Left colon (tissue), 2 donors: ENCODE results near the gene PNLIPRP3. TPM values are rescaled to one million over a fixed set of nuclear protein-coding genes. Genes with fewer than 3 reads are reported as not detected.
"Not testable (repeated sequence)": the region's sequence is repeated elsewhere in the genome, so short reads cannot be mapped to it uniquely, and the experiment has no call there.

Source experiments
- ATAC-seq: fragments of 200-7000 bp; cut with Tn5 transposase; one replicate; pipeline ENCODE4 v1.9.1; 2020; ENCODE audit warnings: mild to moderate bottlenecking, moderate library complexity
- DNase-seq, 2 donors: peaks; one replicate each; pipeline ENCODE4 v3.0.0-alpha.2; 2020
- intact Hi-C, 2 donors: fragments of 100-400 bp; cut with DNase I in 1 of 2; cut with micrococcal nuclease in 1 of 2; formaldehyde crosslinking; loops; one replicate each; pipeline versions ENCODE4 v1.11.2 to v1.14.0; 2022; cut with DNase I, micrococcal nuclease
- long read RNA-seq: library from polyadenylated mRNA; unstranded; transcript quantifications from one replicate; pipeline ENCODE4 v2.0.0, GENCODE V29; 2021
- total RNA-seq, 2 donors: library from RNA; stranded (reverse); fragmentation: NEBNext Ultra II Directional; extraction: Animal tissue kit (Norgen Biotek cat#: 25700); gene quantifications; one replicate each; pipeline ENCODE4 v1.2.1, GENCODE V29; 2021
- donor health status: DM: no; HTN: no; CAD: no.
- donor health status: DM: yes; HTN: yes; CAD: no.

Gene PNLIPRP3
- total RNA-seq, result under 1 TPM in 1 of 2 donors, not detected in 1; 0.14 TPM
- long read RNA-seq, result 0 reads

GRCh38 chr10:116427671-116428070, at the start of gene PNLIPRP3:
Gene PNLIPRP3, plus strand, starts transcription at chr10:116427847. Its CDS starts 166 bp downstream, at chr10:116428013.
- intact Hi-C loops, result no loop called here
- ATAC-seq (no peak), DNase-seq (no peak)

GRCh38 chr10:116382290-116382689, 45.4 kb upstream of the PNLIPRP3 start:
- intact Hi-C loops, result loop anchor here in 1 of 2 donors (10.0 kb wide), 1 partner anchor 677 kb away; no protein-coding TSS in a partner anchor
- ATAC-seq (no peak), DNase-seq (no peak)

GRCh38 chr10:116385311-116385710, 42.3 kb upstream of the PNLIPRP3 start:
- no peak for DNase-seq
- intact Hi-C loops, result loop anchor here in 1 of 2 donors (5.0 to 10.0 kb wide), 2 partner anchors 588 to 681 kb away; no protein-coding TSS in a partner anchor

GRCh38 chr10:116385994-116386809, 41.4 kb upstream of the PNLIPRP3 start:
- DNase-seq, result no peak
- intact Hi-C loops, result loop anchor here in 1 of 2 donors (5.0 to 10.0 kb wide), 2 partner anchors 589 to 681 kb away; no protein-coding TSS in a partner anchor
- no peak for ATAC-seq

More at GRCh38 chr10:116385311-116385710, 42.3 kb upstream of the PNLIPRP3 start:
- ATAC-seq, result no peak

- DNase-seq, ATAC-seq, intact Hi-C loops: not testable (repeated sequence)
Measured at GRCh38 chr10:116393246-116393831, 34.3 kb upstream of the PNLIPRP3 start.

- intact Hi-C loops, result no loop called here
- ATAC-seq, result no peak
- no peak for DNase-seq
Measured at GRCh38 chr10:116395223-116395985, 32.2 kb upstream of the PNLIPRP3 start.

- ATAC-seq, result no peak
- DNase-seq, result no peak
- intact Hi-C loops, result no loop called here
Measured at GRCh38 chr10:116398224-116398623, 29.4 kb upstream of the PNLIPRP3 start.

GRCh38 chr10:116402858-116403257, 24.8 kb upstream of the PNLIPRP3 start:
- intact Hi-C loops, result no loop called here
- DNase-seq (no peak), ATAC-seq (no peak)

- ATAC-seq (no peak), DNase-seq (no peak)
- intact Hi-C loops, result no loop called here
Measured at GRCh38 chr10:116403740-116404250, 23.9 kb upstream of the PNLIPRP3 start.

GRCh38 chr10:116408719-116409118, 18.9 kb upstream of the PNLIPRP3 start:
- DNase-seq (no peak), ATAC-seq (no peak)
- intact Hi-C loops, result no loop called here

- DNase-seq (no peak), ATAC-seq (no peak)
- intact Hi-C loops, result no loop called here
Measured at GRCh38 chr10:116410351-116410750, 17.3 kb upstream of the PNLIPRP3 start.

GRCh38 chr10:116417821-116418220, 9.8 kb upstream of the PNLIPRP3 start:
- ATAC-seq (no peak), DNase-seq (no peak)
- intact Hi-C loops, result no loop called here

GRCh38 chr10:116418389-116418788, 9.3 kb upstream of the PNLIPRP3 start:
- intact Hi-C loops, result no loop called here
- DNase-seq (no peak), ATAC-seq (no peak)

GRCh38 chr10:116421815-116422214, 5.8 kb upstream of the PNLIPRP3 start:
- intact Hi-C loops, result no loop called here
- no peak for ATAC-seq

GRCh38 chr10:116429288-116429977, 1.8 kb downstream of the PNLIPRP3 start:
- ATAC-seq, result no peak
- intact Hi-C loops, result no loop called here

More at GRCh38 chr10:116421815-116422214, 5.8 kb upstream of the PNLIPRP3 start:
- no peak for DNase-seq

GRCh38 chr10:116430288-116430687, 2.6 kb downstream of the PNLIPRP3 start:
- intact Hi-C loops, result no loop called here
- DNase-seq, result no peak
- no peak for ATAC-seq

More at GRCh38 chr10:116429288-116429977, 1.8 kb downstream of the PNLIPRP3 start:
- DNase-seq, result no peak

- intact Hi-C loops, result no loop called here
- ATAC-seq (no peak), DNase-seq (no peak)
Measured at GRCh38 chr10:116431598-116431997, 4.0 kb downstream of the PNLIPRP3 start.

GRCh38 chr10:116437076-116437692, 9.5 kb downstream of the PNLIPRP3 start:
- DNase-seq (no peak), ATAC-seq (no peak)
- intact Hi-C loops, result no loop called here
